Activated T-helper 1 cell treated with anti-CD3 and anti-CD28 coated beads, Interleukin-12 subunit alpha, Interleukin-12 subunit beta, Interleukin-2, Interleukin-4 antibody, amounts not matched to agents 30 ng/mL and 10 ng/mL and 1 ng/mL, durations not matched to agents 14 hours and 24 hours and 36 hours (primary cell): ENCODE data around the gene PXDC1. TPM values are rescaled to one million over a fixed set of nuclear protein-coding genes. Genes with fewer than 3 reads are reported as not detected.

Experiments used
- DNase-seq: peaks from one replicate; pipeline ENCODE4 v3.0.0; 2021; ENCODE audit warnings: low spot score
- H3K27ac Mint-ChIP-seq: one replicate; pipeline ENCODE4 v1.8.0; 2021; ENCODE audit warnings: mild to moderate bottlenecking, mixed read lengths
- H3K27me3 Mint-ChIP-seq: one replicate; pipeline ENCODE4 v1.8.0; 2022; ENCODE audit warnings: mild to moderate bottlenecking, moderate library complexity, mixed read lengths; ENCODE audit not compliant: insufficient read depth
- H3K36me3 Mint-ChIP-seq: one replicate; pipeline ENCODE4 v1.8.0; 2021; ENCODE audit warnings: low read depth, mixed read lengths
- H3K4me1 Mint-ChIP-seq: one replicate; pipeline ENCODE4 v1.8.0; 2021; ENCODE audit warnings: low read depth, mixed read lengths
- H3K4me3 Mint-ChIP-seq: one replicate; pipeline ENCODE4 v1.8.0; 2021; ENCODE audit warnings: mild to moderate bottlenecking, moderate library complexity, mixed read lengths
- H3K9me3 Mint-ChIP-seq: one replicate; pipeline ENCODE4 v1.8.0; 2021; ENCODE audit warnings: mixed read lengths
- intact Hi-C: fragments of 100-400 bp; cut with micrococcal nuclease; formaldehyde crosslinking; loops from one replicate; pipeline ENCODE4 v1.15.1; 2024
- total RNA-seq: library from RNA; stranded (reverse); gene quantifications from 2 replicates; pipeline ENCODE4 v1.2.3, GENCODE V29; 2022

The PXDC1 gene
- total RNA-seq, 1 donor from 2014 or later: 0.57 TPM

GRCh38 chr6:3737149-3737830 is 14.2 kb downstream of the PXDC1 start:
- no peak overlapping the region for H3K27ac Mint-ChIP-seq

GRCh38 chr6:3735029-3735605 is 16.4 kb downstream of the PXDC1 start:
- H3K4me3 Mint-ChIP-seq: no peak overlapping the region
- intact Hi-C loops: no loop called here

More at GRCh38 chr6:3737149-3737830, 14.2 kb downstream of the PXDC1 start:
- Mint-ChIP-seq H3K4me3 (no peak overlapping the region), H3K9me3 (no peaks in the 10 kb centered on the region), H3K27me3 (peaks cover 22% of the 10 kb centered on the region), H3K36me3 (no peaks in the 10 kb centered on the region), H3K4me1 (peaks cover 7% of the 10 kb centered on the region)
- no peak for DNase-seq
- intact Hi-C loops: no loop called here

GRCh38 chr6:3734023-3734422 is 17.5 kb downstream of the PXDC1 start:
- Mint-ChIP-seq H3K36me3 (no peaks in the 10 kb centered on the region), H3K9me3 (no peaks in the 10 kb centered on the region), H3K27me3 (peaks cover 14% of the 10 kb centered on the region), H3K4me3 (no peak overlapping the region), H3K4me1 (peaks cover 5% of the 10 kb centered on the region), H3K27ac (no peak overlapping the region)
- intact Hi-C loops: loop anchor here (5.0 kb wide), 2 partner anchors 607 to 737 kb away; partner anchors contain the start of gene NQO2
- DNase-seq: no peak

More at GRCh38 chr6:3735029-3735605, 16.4 kb downstream of the PXDC1 start:
- Mint-ChIP-seq H3K9me3 (no peaks in the 10 kb centered on the region), H3K4me1 (peaks cover 5% of the 10 kb centered on the region), H3K27me3 (peaks cover 16% of the 10 kb centered on the region), H3K27ac (no peak overlapping the region), H3K36me3 (no peaks in the 10 kb centered on the region)
- DNase-seq: no peak

GRCh38 chr6:3733321-3733925 is 18.1 kb downstream of the PXDC1 start:
- Mint-ChIP-seq H3K27ac (no peak overlapping the region), H3K36me3 (no peaks in the 10 kb centered on the region), H3K4me3 (no peak overlapping the region), H3K4me1 (peaks cover 5% of the 10 kb centered on the region), H3K27me3 (peaks cover 14% of the 10 kb centered on the region), H3K9me3 (no peaks in the 10 kb centered on the region)
- intact Hi-C loops: loop anchor here (5.0 kb wide), 2 partner anchors 606 to 736 kb away; partner anchors contain the start of gene NQO2
- DNase-seq: no peak

GRCh38 chr6:3732345-3733141 is 19.0 kb downstream of the PXDC1 start:
- Mint-ChIP-seq H3K9me3 (no peaks in the 10 kb centered on the region), H3K4me1 (peaks cover 5% of the 10 kb centered on the region), H3K4me3 (no peak overlapping the region), H3K27ac (no peak overlapping the region), H3K36me3 (no peaks in the 10 kb centered on the region), H3K27me3 (peaks cover 14% of the 10 kb centered on the region)
- intact Hi-C loops: loop anchor here (1.0 to 5.0 kb wide), 3 partner anchors 321 to 735 kb away; partner anchors contain the start of gene NQO2
- DNase-seq: peak; percentile 38

GRCh38 chr6:3731700-3732099 is 19.8 kb downstream of the PXDC1 start:
- no peak for DNase-seq
- peaks cover 5% of the 10 kb centered on the region for H3K4me1 Mint-ChIP-seq
- peaks cover 14% of the 10 kb centered on the region for H3K27me3 Mint-ChIP-seq
- H3K9me3 Mint-ChIP-seq: no peaks in the 10 kb centered on the region
- H3K4me3 Mint-ChIP-seq: no peak overlapping the region
- intact Hi-C loops: loop anchor here (1.0 to 5.0 kb wide), 3 partner anchors 320 to 734 kb away; partner anchors contain the start of gene NQO2
- no peak overlapping the region for H3K27ac Mint-ChIP-seq
- no peaks in the 10 kb centered on the region for H3K36me3 Mint-ChIP-seq

- intact Hi-C loops: loop anchor here (5.0 kb wide), 2 partner anchors 602 to 732 kb away; partner anchors contain the start of gene NQO2
- Mint-ChIP-seq H3K27me3 (peaks cover 11% of the 10 kb centered on the region), H3K9me3 (no peaks in the 10 kb centered on the region), H3K27ac (no peak overlapping the region), H3K4me3 (no peak overlapping the region), H3K36me3 (no peaks in the 10 kb centered on the region), H3K4me1 (peaks cover 5% of the 10 kb centered on the region)
- DNase-seq: no peak
Measured at GRCh38 chr6:3729603-3730344, 21.7 kb downstream of the PXDC1 start.

GRCh38 chr6:3727593-3728108 is 23.9 kb downstream of the PXDC1 start:
- Mint-ChIP-seq H3K27me3 (peaks cover 5% of the 10 kb centered on the region), H3K27ac (no peak overlapping the region), H3K9me3 (no peaks in the 10 kb centered on the region), H3K36me3 (no peaks in the 10 kb centered on the region), H3K4me1 (peaks cover 5% of the 10 kb centered on the region), H3K4me3 (no peak overlapping the region)
- DNase-seq: no peak
- intact Hi-C loops: no loop called here

- no peaks in the 10 kb centered on the region for H3K9me3 Mint-ChIP-seq
- intact Hi-C loops: no loop called here
- H3K27me3 Mint-ChIP-seq: peaks cover under 1% of the 10 kb centered on the region
- H3K27ac Mint-ChIP-seq: no peak overlapping the region
- no peaks in the 10 kb centered on the region for H3K4me1 Mint-ChIP-seq
- H3K36me3 Mint-ChIP-seq: no peaks in the 10 kb centered on the region
- no peak for DNase-seq
- no peak overlapping the region for H3K4me3 Mint-ChIP-seq
Measured at GRCh38 chr6:3727036-3727435, 24.5 kb downstream of the PXDC1 start.

- DNase-seq: no peak
- Mint-ChIP-seq H3K4me1 (no peaks in the 10 kb centered on the region), H3K9me3 (no peaks in the 10 kb centered on the region), H3K36me3 (no peaks in the 10 kb centered on the region), H3K4me3 (no peak overlapping the region), H3K27ac (no peak overlapping the region), H3K27me3 (no peaks in the 10 kb centered on the region)
- intact Hi-C loops: no loop called here
Measured at GRCh38 chr6:3726421-3726820, 25.1 kb downstream of the PXDC1 start.

- H3K9me3 Mint-ChIP-seq: no peaks in the 10 kb centered on the region
- no peak overlapping the region for H3K4me3 Mint-ChIP-seq
- no peak for DNase-seq
- no peak overlapping the region for H3K27ac Mint-ChIP-seq
- no peaks in the 10 kb centered on the region for H3K27me3 Mint-ChIP-seq
- intact Hi-C loops: no loop called here
- H3K4me1 Mint-ChIP-seq: no peaks in the 10 kb centered on the region
- no peaks in the 10 kb centered on the region for H3K36me3 Mint-ChIP-seq
Measured at GRCh38 chr6:3725145-3726047, 26.1 kb downstream of the PXDC1 start.
